Measurements from ENCODE around the gene SCARB1. TPM values are rescaled to one million over a fixed set of nuclear protein-coding genes. Genes with fewer than 3 reads are reported as not detected.
A peak's percentile ranks its signal among the peaks of the same experiment; 100 is the strongest.

SCARB1 gene
- total and polyA plus RNA-seq, 2 of the 13 experiments (the other 11 are each of a cell fraction or from before 2014, with no cell fraction given) = 63.4 to 160 TPM

GRCh38 chr12:124881123-124881522 is 17.5 kb upstream of the SCARB1 start (continued):
- TF ChIP-seq ZNF124 (CRISPR knock-in tag; IDR thresholded peaks at IDR 0.05) = no peak
- TF ChIP-seq STAT6 (CRISPR knock-in tag; IDR thresholded peaks at IDR 0.05; ENCODE audit: borderline replicate concordance) = no peak
- no peak for TF ChIP-seq GLMP (CRISPR knock-in tag; IDR thresholded peaks at IDR 0.05; ENCODE audit: borderline replicate concordance)
- no peak for TF ChIP-seq MAFG (CRISPR knock-in tag; IDR thresholded peaks at IDR 0.05)
- TF ChIP-seq ELK4 (CRISPR knock-in tag; IDR thresholded peaks at IDR 0.05; ENCODE audit: borderline replicate concordance) = no peak
- TF ChIP-seq ZBTB34 (CRISPR knock-in tag; IDR thresholded peaks at IDR 0.05) = no peak
- peak; percentile 34; the same call in 1 of the 2 replicates for TF ChIP-seq YEATS2 (CRISPR knock-in tag; IDR thresholded peaks at IDR 0.05; ENCODE audit: borderline replicate concordance)
- TF ChIP-seq ZNF343 (CRISPR knock-in tag; IDR thresholded peaks at IDR 0.05) = no peak
- TF ChIP-seq RFXANK (CRISPR knock-in tag; IDR thresholded peaks at IDR 0.05) = no peak
- TF ChIP-seq ZNF235 (CRISPR knock-in tag; IDR thresholded peaks at IDR 0.05; ENCODE audit: borderline replicate concordance) = no peak
- TF ChIP-seq TFE3 (CRISPR knock-in tag; IDR thresholded peaks at IDR 0.05) = no peak
- TF ChIP-seq ZNF609 (CRISPR knock-in tag; IDR thresholded peaks at IDR 0.05; ENCODE audit: borderline replicate concordance) = peak; percentile 62; the same call in 1 of the 2 replicates
- no peak for TF ChIP-seq NR2F2 (IDR thresholded peaks at IDR 0.05; ENCODE audit: borderline replicate concordance, low read depth)
- TF ChIP-seq ISX (CRISPR knock-in tag; conservative IDR thresholded peaks at IDR 0.05) = no peak
- peak; percentile 65; the same call in 1 of the 2 replicates for TF ChIP-seq BORCS8-MEF2B (CRISPR knock-in tag; IDR thresholded peaks at IDR 0.05)
- TF ChIP-seq MXD1 (CRISPR knock-in tag; IDR thresholded peaks at IDR 0.05) = no peak
- TF ChIP-seq ZNF224 (CRISPR knock-in tag; IDR thresholded peaks at IDR 0.05) = no peak
